HepG2 (cell line): Measurements from ENCODE around the gene RHBDL1. TPM values are rescaled to one million over a fixed set of nuclear protein-coding genes. Genes with fewer than 3 reads are reported as not detected.
A peak's percentile ranks its signal among the peaks of the same experiment; 100 is the strongest.

Experiments
- ATAC-seq: fragments of 200-7000 bp; cut with Tn5 transposase; 3 replicates; pipeline ENCODE4 v1.9.1; 2020; ENCODE audit warnings: mild to moderate bottlenecking, moderate library complexity
- BruUV-seq: library from RNA; stranded (reverse); fragments of 400-500 nt; replicated peaks from 2 replicates; lab custom pipeline; 2021; lab: Mats Ljungman, UMichigan
- CTCF ChIA-PET: fragments of 300-600 bp; formaldehyde crosslinking; extraction: SDS; loops from one replicate; lab custom pipeline; 2021; ENCODE audit warnings: low total read pairs, inconsistent platforms, low intra/inter-chr PET ratio; lab: Yijun Ruan, JAX
- POLR2A ChIA-PET: fragments of 350-600 bp; sonication (Branson Sonifier 250); formaldehyde crosslinking; loops from one replicate; lab custom pipeline; 2020; ENCODE audit warnings: antibody characterized with exemption, inconsistent platforms; lab: Yijun Ruan, JAX
- DNase-seq: peaks from one replicate; pipeline ENCODE4 v3.0.0-alpha.2; 2015; ENCODE audit warnings: low spot score
- FAIRE-seq: peaks from 3 replicates; lab custom pipeline; 2011; peaks lifted over from hg19 to GRCh38; lab: Jason Lieb, UNC
- H2AFZ ChIP-seq: one replicate; pipeline ENCODE4 v1.6.1; 2011; ENCODE audit warnings: low read length, inconsistent platforms
- H3K27ac ChIP-seq: fragments of 300-600 bp; 3 replicates; pipeline ENCODE4 v1.8.0; 2011; ENCODE audit warnings: mixed run types, mild to moderate bottlenecking, mixed read lengths, low read length, inconsistent platforms; ENCODE audit not compliant: insufficient read depth; ENCODE audit errors: extremely low read length
- H3K27me3 ChIP-seq, 2 experiments: fragments of 200-600 bp in 1 of 2; 2 replicates in 1 of 2; 3 replicates in 1 of 2; pipeline versions ENCODE4 v1.6.0 to v1.8.0; 2011; ENCODE audit warnings: low read length in 2 of 2, mild to moderate bottlenecking in 2 of 2, moderate library complexity in 2 of 2, inconsistent platforms in 1 of 2; ENCODE audit not compliant: insufficient read depth in 2 of 2, control insufficient read depth in 1 of 2
- H3K36me3 ChIP-seq, 2 experiments: fragments of 200-600 bp in 1 of 2; replicated peaks in 1 of 2; 2 replicates in 1 of 2; 3 replicates in 1 of 2; pipeline versions ENCODE4 v1.5.1 to v1.8.0; 2011; ENCODE audit warnings: low read length in 2 of 2, inconsistent platforms in 1 of 2; ENCODE audit not compliant: insufficient read depth in 2 of 2, control insufficient read depth in 1 of 2
- H3K4me1 ChIP-seq: 2 replicates; pipeline ENCODE4 v1.5.1; 2012; ENCODE audit warnings: low read length, inconsistent platforms; ENCODE audit not compliant: insufficient read depth
- H3K4me2 ChIP-seq: 2 replicates; pipeline ENCODE4 v1.6.0; 2011; ENCODE audit warnings: low read depth, low read length, inconsistent platforms
- H3K4me3 ChIP-seq, 3 experiments: fragments of 200-600 bp in 1 of 3; sonication (generic), shearing (Covaris generic) in 1 of 3; replicated peaks in 1 of 3; 2 replicates each; pipeline ENCODE4 v1.5.1; 2011 to 2016; ENCODE audit warnings: low read length in 3 of 3, inconsistent platforms in 2 of 3, low read depth in 2 of 3, mild to moderate bottlenecking in 2 of 3, control low read depth in 1 of 3, mixed read lengths in 1 of 3; ENCODE audit not compliant: insufficient read depth in 1 of 3
- H3K79me2 ChIP-seq: one replicate; pipeline ENCODE4 v1.6.1; 2011; ENCODE audit warnings: low read length, inconsistent platforms; ENCODE audit not compliant: insufficient read depth
- H3K9ac ChIP-seq: 2 replicates; pipeline ENCODE4 v1.6.0; 2011; ENCODE audit warnings: mild to moderate bottlenecking, low read depth, low read length, inconsistent platforms; ENCODE audit not compliant: insufficient read depth
- H3K9me3 ChIP-seq: 2 replicates; pipeline ENCODE4 v1.5.1; 2012; ENCODE audit warnings: mild to moderate bottlenecking, low read length
- H4K20me1 ChIP-seq: 2 replicates; pipeline ENCODE4 v1.6.0; 2011; ENCODE audit warnings: inconsistent platforms, mild to moderate bottlenecking, low read length, moderate library complexity; ENCODE audit not compliant: insufficient read depth
- AGO1 ChIP-seq: fragments of 200-400 bp; formaldehyde crosslinking; IDR thresholded peaks from 2 replicates; pipeline ENCODE4 v1.6.1; 2017; ENCODE audit warnings: mild to moderate bottlenecking, low read depth, low read length, moderate library complexity; ENCODE audit not compliant: poor library complexity, severe bottlenecking
- AGO2 ChIP-seq: fragments of 200-400 bp; formaldehyde crosslinking; optimal IDR thresholded peaks from 2 replicates; pipeline ENCODE3; 2017; ENCODE audit warnings: mild to moderate bottlenecking, low read depth, low read length, moderate library complexity
- AKAP8 ChIP-seq: sonication (generic); formaldehyde crosslinking; IDR thresholded peaks from 2 replicates; pipeline ENCODE4 v1.5.1; 2020; ENCODE audit warnings: mild to moderate bottlenecking, missing genetic modification reagents
- ARHGAP35 ChIP-seq: sonication (generic); formaldehyde crosslinking; IDR thresholded peaks from 2 replicates; pipeline ENCODE4 v1.9.0; 2022; ENCODE audit warnings: mild to moderate bottlenecking, inconsistent platforms, moderate library complexity, missing genetic modification reagents, borderline replicate concordance
- NFATC3 ChIP-seq: sonication (generic); formaldehyde crosslinking; IDR thresholded peaks from 2 replicates; pipeline ENCODE4 v1.5.1; 2020; ENCODE audit warnings: mild to moderate bottlenecking, missing genetic modification reagents
- NFE2L1 ChIP-seq: sonication (generic); formaldehyde crosslinking; IDR thresholded peaks from 2 replicates; pipeline ENCODE4 v1.4.0; 2020; ENCODE audit warnings: missing genetic modification reagents, mild to moderate bottlenecking, borderline replicate concordance
- NRL ChIP-seq: sonication (generic); formaldehyde crosslinking; IDR thresholded peaks from 2 replicates; pipeline ENCODE4 v1.5.0; 2020; ENCODE audit warnings: missing genetic modification reagents, mild to moderate bottlenecking, moderate library complexity, borderline replicate concordance
- POLR2A ChIP-seq, 2 experiments: IDR thresholded peaks; 2 replicates each; pipeline ENCODE4 v1.6.1; 2011; ENCODE audit warnings: low read depth in 2 of 2, low read length in 2 of 2, mild to moderate bottlenecking in 1 of 2, moderate library complexity in 1 of 2; ENCODE audit not compliant: insufficient read depth in 1 of 2
- POLR2G ChIP-seq: fragments of 200-400 bp; formaldehyde crosslinking; IDR thresholded peaks from 2 replicates; pipeline ENCODE4 v1.6.1; 2018; ENCODE audit warnings: mild to moderate bottlenecking, low read depth, low read length, moderate library complexity
- SNAPC2 ChIP-seq: sonication (generic); formaldehyde crosslinking; IDR thresholded peaks from 2 replicates; pipeline ENCODE4 v1.8.1; 2022; ENCODE audit warnings: mild to moderate bottlenecking, missing genetic modification reagents
- TEF ChIP-seq: sonication (generic); formaldehyde crosslinking; IDR thresholded peaks from 2 replicates; pipeline ENCODE4 v1.5.0; 2020; ENCODE audit warnings: missing genetic modification reagents
- ZBTB21 ChIP-seq: sonication (generic); formaldehyde crosslinking; IDR thresholded peaks from 2 replicates; pipeline ENCODE4 v1.4.0; 2020; ENCODE audit warnings: missing genetic modification reagents
- ZKSCAN1 ChIP-seq: fragments of 150-350 bp; IDR thresholded peaks from 2 replicates; pipeline ENCODE4 v1.6.1; 2014; ENCODE audit warnings: low read length
- ZNF350 ChIP-seq: sonication (generic); formaldehyde crosslinking; IDR thresholded peaks from 2 replicates; pipeline ENCODE4 v1.4.0; 2020; ENCODE audit warnings: mild to moderate bottlenecking, low read depth, missing genetic modification reagents, borderline replicate concordance
- ZNF501 ChIP-seq: sonication (generic); formaldehyde crosslinking; IDR thresholded peaks from 2 replicates; pipeline ENCODE4 v1.5.1; 2020; ENCODE audit warnings: mild to moderate bottlenecking, moderate library complexity, missing genetic modification reagents
- ZNF776 ChIP-seq: sonication (generic); formaldehyde crosslinking; IDR thresholded peaks from 2 replicates; pipeline ENCODE4 v1.4.0; 2020; ENCODE audit warnings: mild to moderate bottlenecking, missing genetic modification reagents
- ZNF850 ChIP-seq: sonication (generic); formaldehyde crosslinking; conservative IDR thresholded peaks from 2 replicates; pipeline ENCODE4 v1.9.0; 2021; ENCODE audit warnings: mild to moderate bottlenecking, missing genetic modification reagents
- ZNF879 ChIP-seq: sonication (generic); formaldehyde crosslinking; IDR thresholded peaks from 2 replicates; pipeline ENCODE4 v1.8.1; 2023; ENCODE audit warnings: missing genetic modification reagents
- WGBS: methylation state at CpG from one replicate; pipeline ENCODE4 v1.1.6; 2017; ENCODE audit warnings: low lambda C conversion rate; 5-methylcytosine and 5-hydroxymethylcytosine counted together
- in situ Hi-C: cut with HindIII; loops from 2 replicates; pipeline ENCODE4 v1.10.0; 2017; ENCODE audit warnings: low pct_unique_long_range_greater_than_20kb; ENCODE audit not compliant: extremely low pct_ligation_motif_present
- intact Hi-C: fragments of 100-400 bp; cut with micrococcal nuclease; formaldehyde crosslinking; loops from one replicate; pipeline ENCODE4 v1.10.0; 2022; ENCODE audit not compliant: unreplicated experiment
- polyA plus RNA-seq, 8 experiments: library from polyadenylated mRNA; depleted of rRNA in 3 of 8; stranded (reverse) in 7 of 8; unstranded in 1 of 8; fragments of >200 nt; fragmentation: Illumina TruSeq in 4 of 8; extraction: Trizol in 4 of 8; gene quantifications; 2 replicates each; pipeline versions ENCODE4 v1.2.1 to v1.2.3, GENCODE V29; 2011 to 2016; ENCODE audit warnings: low read depth in 4 of 8, missing spikeins in 1 of 8, mixed read lengths in 1 of 8; ENCODE audit not compliant: insufficient read depth in 1 of 8
- total RNA-seq, 5 experiments: library from RNA; depleted of rRNA; stranded (reverse); fragments of >200 nt; fragmentation: Illumina TruSeq; extraction: Trizol; gene quantifications; 2 replicates each; pipeline ENCODE4 v1.2.3, GENCODE V29; 2016; ENCODE audit warnings: low read depth in 1 of 5

RHBDL1 gene
- total and polyA plus RNA-seq, 2 of the 13 experiments (the other 11 are each of a cell fraction or from before 2014, with no cell fraction given), result 1.8 to 3.8 TPM

DNA sequence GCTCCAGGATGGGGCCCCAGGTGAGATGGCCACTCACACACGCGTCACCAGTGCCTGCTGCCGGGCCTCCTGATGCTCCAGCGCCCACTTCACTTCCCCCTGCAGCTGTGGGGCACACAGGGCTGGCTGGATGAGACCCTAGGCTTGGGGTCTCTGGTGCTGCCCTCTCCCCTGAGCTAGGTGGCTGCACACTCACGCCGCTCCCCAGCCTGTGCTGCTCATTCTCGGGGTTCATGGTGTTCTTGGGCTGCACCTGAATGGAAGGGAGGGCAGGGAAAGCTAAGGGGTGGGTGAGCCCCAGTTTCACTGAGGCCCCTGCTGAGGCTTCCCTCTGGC, 49.5 kb downstream of the RHBDL1 start:
- no peak for ATAC-seq
- BruUV-seq, result no TSS peak
- intact Hi-C loops (no loop called here), in situ Hi-C loops (no loop called here)
- Histone ChIP-seq H2AFZ (no peak overlapping the region), H3K27me3 (peaks cover 0 to 3% of the 10 kb centered on the region in 2 experiments; a peak in 1 of 5 replicates), H3K9ac (no peak overlapping the region), H3K36me3 (no peaks in the 10 kb centered on the region), H3K27ac (no peak overlapping the region), H3K4me1 (peaks cover 23% of the 10 kb centered on the region), H4K20me1 (no peaks in the 10 kb centered on the region), H3K79me2 (no peaks in the 10 kb centered on the region), H3K4me3 (no peak overlapping the region), H3K9me3 (no peaks in the 10 kb centered on the region), H3K4me2 (no peak overlapping the region)
- CTCF ChIA-PET, result no interaction called here
- no peak for FAIRE-seq
- POLR2A ChIA-PET, result interaction anchor here (2.2 to 2.6 kb wide), 2 partner anchors 9 to 16 kb away, joined by 7 to 14 read pairs; partner anchors contain the start of gene CIAO3
- no peak for DNase-seq
- TF ChIP-seq POLR2A (IDR thresholded peaks at IDR 0.05; ENCODE audit: insufficient read depth in 1 of 2, low read depth in 2 of 2, low read length in 2 of 2), result 0 out of 4 replicates have a peak, but pooled peaks of 1 of the 2 experiments have one; percentile 17
- TF ChIP-seq AGO1, result peak; percentile 52
- TF ChIP-seq ZNF501, result no peak
- peak; percentile 67 for TF ChIP-seq AGO2
- 49% methylated on average over 6 of the region's 7 CpGs for WGBS

- peaks cover 0 to 3% of the 10 kb centered on the region in 2 experiments; a peak in 1 of 5 replicates for H3K27me3 ChIP-seq
- H3K4me2 ChIP-seq, result no peak overlapping the region
- no peaks in the 10 kb centered on the region for H3K9me3 ChIP-seq
- in situ Hi-C loops (no loop called here), intact Hi-C loops (no loop called here)
- no peaks in the 10 kb centered on the region for H3K36me3 ChIP-seq
- H3K4me3 ChIP-seq, result no peak overlapping the region
- peaks cover 19% of the 10 kb centered on the region for H3K4me1 ChIP-seq
- 81% methylated on average over 3 of the region's 23 CpGs for WGBS
- FAIRE-seq, result no peak
- no peaks in the 10 kb centered on the region for H4K20me1 ChIP-seq
- no peak overlapping the region for H2AFZ ChIP-seq
- BruUV-seq, result no TSS peak
- ChIA-PET CTCF (no interaction called here), POLR2A (interaction anchor here (1.2 to 2.6 kb wide), 3 partner anchors 10 to 35 kb away, joined by 3 to 14 read pairs (median 7); partner anchors contain the start of genes CIAO3 and MSLN)
- no peaks in the 10 kb centered on the region for H3K79me2 ChIP-seq
- no peak overlapping the region for H3K9ac ChIP-seq
- ATAC-seq, result no peak
- no peak for DNase-seq
- no peak overlapping the region for H3K27ac ChIP-seq
- TF ChIP-seq ZBTB21 (no peak), SNAPC2 (no peak), NFE2L1 (CRISPR knock-in tag) (no peak), AGO1 (peak; percentile 56), ZNF850 (CRISPR knock-in tag) (no peak), AGO2 (peak; percentile 51), ZKSCAN1 (no peak), NRL (0 out of 2 replicates have a peak, but pooled peaks have one; percentile 4), ARHGAP35 (CRISPR knock-in tag) (no peak), NFATC3 (no peak), ZNF350 (CRISPR knock-in tag) (no peak), TEF (no peak), ZNF776 (0 out of 2 replicates have a peak, but pooled peaks have one; percentile 0), POLR2G (peak; percentile 6; the same call in 1 of the 2 replicates), ZNF879 (CRISPR knock-in tag) (no peak), AKAP8 (CRISPR knock-in tag) (no peak)
Observed at GRCh38 chr16:725463-726187, 50.2 kb downstream of the RHBDL1 start.
